Activated B cell treated with CpG ODN at 0.5 μM for 24 hours (primary cell): Measurements from ENCODE around the gene RIMS1. TPM values are rescaled to one million over a fixed set of nuclear protein-coding genes. Genes with fewer than 3 reads are reported as not detected.

ENCODE experiments used
- ATAC-seq: fragments of 200-7000 bp; cut with Tn5 transposase; one replicate; pipeline ENCODE4 v1.10.0; 2021; ENCODE audit warnings: low read depth, mild to moderate bottlenecking, moderate library complexity
- CTCF ChIA-PET: fragments of 350-600 bp; sonication (Branson Sonifier 250); formaldehyde crosslinking; loops from one replicate; lab custom pipeline; 2021; ENCODE audit warnings: antibody characterized with exemption; lab: Charles Lee
- POLR2A ChIA-PET: fragments of 350-600 bp; sonication (Branson Sonifier 250); formaldehyde crosslinking; loops from one replicate; lab custom pipeline; 2021; ENCODE audit warnings: antibody characterized with exemption; lab: Charles Lee
- DNase-seq: peaks from one replicate; pipeline ENCODE4 v3.0.0; 2022
- H3K27ac Mint-ChIP-seq: one replicate; pipeline ENCODE4 v1.8.0; 2020; ENCODE audit warnings: mixed read lengths
- H3K27me3 Mint-ChIP-seq: one replicate; pipeline ENCODE4 v1.8.0; 2021; ENCODE audit warnings: mixed read lengths
- H3K36me3 Mint-ChIP-seq: one replicate; pipeline ENCODE4 v1.8.0; 2021; ENCODE audit warnings: low read depth, mixed read lengths
- H3K4me1 Mint-ChIP-seq: one replicate; pipeline ENCODE4 v1.8.0; 2021; ENCODE audit warnings: mixed read lengths
- H3K4me3 Mint-ChIP-seq: one replicate; pipeline ENCODE4 v1.8.0; 2020; ENCODE audit warnings: mild to moderate bottlenecking, mixed read lengths
- H3K9me3 Mint-ChIP-seq: one replicate; pipeline ENCODE4 v1.8.0; 2020; ENCODE audit warnings: mixed read lengths
- intact Hi-C: fragments of 100-400 bp; cut with micrococcal nuclease; formaldehyde crosslinking; loops from one replicate; pipeline ENCODE4 v1.15.1; 2024
- total RNA-seq: library from RNA; stranded (reverse); gene quantifications from 2 replicates; pipeline ENCODE4 v1.2.3, GENCODE V29; 2022
- TF ChIP-seq, protein P1 (sequence below): fragments of 200-600 bp; IDR thresholded peaks from one replicate; pipeline ENCODE4 v1.8.0; 2022; ENCODE audit warnings: antibody characterized with exemption, mild to moderate bottlenecking

RIMS1 gene
- total RNA-seq, 1 donor from 2014 or later = not detected

DNA sequence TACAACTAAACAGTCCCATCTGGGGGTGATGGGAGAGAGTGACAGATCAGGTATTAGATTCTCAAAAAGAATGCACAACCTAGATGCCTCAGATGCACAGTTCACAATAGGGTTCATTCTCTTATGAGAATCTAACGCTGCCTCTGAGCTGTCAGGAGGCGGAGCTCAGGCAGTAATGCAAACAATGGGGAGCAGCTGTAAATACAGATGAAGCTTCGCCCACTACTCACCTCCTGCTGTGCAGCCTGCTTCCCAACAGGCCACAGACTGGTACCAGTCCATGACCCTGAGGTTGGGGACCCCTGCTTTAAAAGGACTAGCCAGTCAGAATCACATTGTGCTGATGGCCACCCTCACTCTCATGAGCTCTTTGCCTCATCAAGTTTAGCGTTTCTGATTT, 488.5 kb downstream of the RIMS1 start:
- TF ChIP-seq, protein P1, sequence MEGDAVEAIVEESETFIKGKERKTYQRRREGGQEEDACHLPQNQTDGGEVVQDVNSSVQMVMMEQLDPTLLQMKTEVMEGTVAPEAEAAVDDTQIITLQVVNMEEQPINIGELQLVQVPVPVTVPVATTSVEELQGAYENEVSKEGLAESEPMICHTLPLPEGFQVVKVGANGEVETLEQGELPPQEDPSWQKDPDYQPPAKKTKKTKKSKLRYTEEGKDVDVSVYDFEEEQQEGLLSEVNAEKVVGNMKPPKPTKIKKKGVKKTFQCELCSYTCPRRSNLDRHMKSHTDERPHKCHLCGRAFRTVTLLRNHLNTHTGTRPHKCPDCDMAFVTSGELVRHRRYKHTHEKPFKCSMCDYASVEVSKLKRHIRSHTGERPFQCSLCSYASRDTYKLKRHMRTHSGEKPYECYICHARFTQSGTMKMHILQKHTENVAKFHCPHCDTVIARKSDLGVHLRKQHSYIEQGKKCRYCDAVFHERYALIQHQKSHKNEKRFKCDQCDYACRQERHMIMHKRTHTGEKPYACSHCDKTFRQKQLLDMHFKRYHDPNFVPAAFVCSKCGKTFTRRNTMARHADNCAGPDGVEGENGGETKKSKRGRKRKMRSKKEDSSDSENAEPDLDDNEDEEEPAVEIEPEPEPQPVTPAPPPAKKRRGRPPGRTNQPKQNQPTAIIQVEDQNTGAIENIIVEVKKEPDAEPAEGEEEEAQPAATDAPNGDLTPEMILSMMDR = no peak
- Mint-ChIP-seq H3K27ac (no peak overlapping the region), H3K27me3 (no peaks in the 10 kb centered on the region), H3K4me3 (no peak overlapping the region), H3K36me3 (no peaks in the 10 kb centered on the region), H3K4me1 (peaks cover 12% of the 10 kb centered on the region), H3K9me3 (no peaks in the 10 kb centered on the region)
- ChIA-PET POLR2A (no interaction called here), CTCF (no interaction called here)
- no peak for DNase-seq
- ATAC-seq = no peak
- intact Hi-C loops = no loop called here

DNA sequence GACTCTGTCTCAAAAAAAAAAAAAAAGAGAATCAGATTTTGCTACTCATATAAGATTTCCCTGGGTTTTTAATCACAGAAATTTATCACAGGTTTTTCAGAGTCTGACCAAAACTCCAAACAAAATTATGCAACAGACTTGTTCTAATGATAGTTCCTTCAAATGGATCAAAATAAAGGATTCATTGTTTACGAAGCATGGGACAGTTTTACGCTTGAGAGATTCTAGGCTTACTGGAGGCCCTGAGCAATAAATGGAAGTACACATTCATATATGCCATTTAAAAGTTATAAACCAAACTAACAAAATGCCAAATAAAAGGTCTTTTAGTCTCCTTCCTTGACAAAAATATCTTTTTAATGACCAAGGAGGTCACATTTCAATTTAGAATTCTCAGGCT, 490.4 kb downstream of the RIMS1 start:
- peaks cover 2% of the 10 kb centered on the region for H3K9me3 Mint-ChIP-seq
- POLR2A ChIA-PET = no interaction called here
- DNase-seq (no peak), ATAC-seq (no peak)
- H3K4me3 Mint-ChIP-seq = no peak overlapping the region
- H3K36me3 Mint-ChIP-seq = no peaks in the 10 kb centered on the region
- TF ChIP-seq, protein P1 = no peak
- peaks cover 3% of the 10 kb centered on the region for H3K4me1 Mint-ChIP-seq
- intact Hi-C loops = no loop called here
- CTCF ChIA-PET = no interaction called here
- no peak overlapping the region for H3K27ac Mint-ChIP-seq
- no peaks in the 10 kb centered on the region for H3K27me3 Mint-ChIP-seq

DNA sequence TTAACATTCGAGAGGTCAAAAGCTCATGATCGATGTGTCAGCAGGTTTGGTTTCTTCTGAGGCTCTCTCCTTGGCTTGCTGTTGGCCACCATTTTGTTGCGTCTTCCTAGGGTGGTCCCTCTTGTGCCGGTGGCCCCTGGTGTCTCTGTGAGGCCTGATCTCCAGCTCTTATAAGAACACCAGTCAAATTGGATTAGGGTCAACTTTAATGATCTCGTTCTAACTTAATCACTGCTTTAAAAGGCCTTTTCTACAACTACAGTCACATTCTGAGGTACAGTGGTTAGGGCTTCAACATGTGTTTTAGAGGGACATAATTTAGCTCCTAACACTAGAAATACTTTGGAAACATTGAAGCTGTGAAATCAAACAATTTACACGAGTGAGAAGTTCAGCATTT, 494.7 kb downstream of the RIMS1 start:
- intact Hi-C loops = no loop called here
- ATAC-seq (no peak), DNase-seq (no peak)
- Mint-ChIP-seq H3K27ac (no peak overlapping the region), H3K4me1 (peaks cover 33% of the 10 kb centered on the region), H3K4me3 (no peak overlapping the region), H3K27me3 (no peaks in the 10 kb centered on the region), H3K36me3 (no peaks in the 10 kb centered on the region), H3K9me3 (peaks cover 3% of the 10 kb centered on the region)
- POLR2A ChIA-PET = no interaction called here
- CTCF ChIA-PET = interaction anchor here (1.2 to 1.4 kb wide), 2 partner anchors 31 to 242 kb away, joined by 3 to 7 read pairs; no protein-coding TSS in a partner anchor
- TF ChIP-seq, protein P1 = no peak

DNA sequence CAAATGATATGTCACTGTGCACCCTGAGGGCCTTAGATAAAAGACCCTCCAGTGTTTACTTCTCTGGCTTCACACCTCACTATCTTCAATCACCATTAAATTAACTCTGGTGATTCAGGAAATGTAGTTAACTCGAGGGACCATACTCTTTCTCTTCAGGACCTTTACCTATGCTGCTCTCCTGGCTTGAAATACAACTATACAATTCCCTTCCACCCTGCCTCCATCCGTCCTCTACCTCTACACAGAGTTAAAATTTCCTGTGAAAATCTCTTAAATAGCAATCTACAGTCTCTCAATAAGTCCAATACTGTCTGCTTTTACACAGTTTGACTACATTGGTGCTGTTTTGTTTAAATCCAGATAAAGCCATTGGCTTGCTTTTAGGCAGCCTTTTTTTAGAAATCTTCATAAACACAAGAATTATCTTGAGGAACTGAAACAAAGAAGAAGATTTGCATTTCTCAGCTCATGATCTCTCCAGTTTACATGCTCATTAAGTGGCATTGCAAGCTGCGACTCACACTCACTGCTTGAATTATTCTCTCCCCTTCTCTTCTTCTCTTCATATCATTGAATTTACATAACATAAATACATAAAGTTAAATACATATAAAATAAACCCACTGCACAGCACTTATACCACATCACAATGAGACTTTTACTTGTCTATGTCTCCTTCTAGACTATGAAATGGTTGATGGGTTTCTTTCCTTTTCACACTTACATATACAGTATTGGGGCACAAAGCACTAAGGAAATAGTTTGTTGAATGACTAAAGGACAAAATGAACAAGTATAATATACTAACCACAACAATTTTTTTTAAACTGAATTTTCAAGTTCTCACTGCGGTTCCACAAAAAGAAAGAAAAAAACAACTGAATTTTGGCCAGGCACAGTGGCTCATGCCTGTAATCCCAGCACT, 496.5 kb downstream of the RIMS1 start:
- Mint-ChIP-seq H3K4me3 (peak overlapping the region; percentile 65), H3K9me3 (peaks cover 7% of the 10 kb centered on the region), H3K27ac (peak overlapping the region; percentile 88), H3K27me3 (no peaks in the 10 kb centered on the region), H3K4me1 (peaks cover 35% of the 10 kb centered on the region), H3K36me3 (no peaks in the 10 kb centered on the region)
- TF ChIP-seq, protein P1 = no peak
- DNase-seq = no peak
- POLR2A ChIA-PET = interaction anchor here (0.7 to 1.1 kb wide), 3 partner anchors 29 to 1138 kb away, joined by 4 to 5 read pairs (median 4); no protein-coding TSS in a partner anchor
- CTCF ChIA-PET = interaction anchor here (0.7 kb wide), 1 partner anchor 29 kb away, joined by 3 read pairs; no protein-coding TSS in a partner anchor
- ATAC-seq = peak; percentile 88
- intact Hi-C loops = loop anchor here (2.0 kb wide), 2 partner anchors 30 to 1714 kb away; no protein-coding TSS in a partner anchor

DNA sequence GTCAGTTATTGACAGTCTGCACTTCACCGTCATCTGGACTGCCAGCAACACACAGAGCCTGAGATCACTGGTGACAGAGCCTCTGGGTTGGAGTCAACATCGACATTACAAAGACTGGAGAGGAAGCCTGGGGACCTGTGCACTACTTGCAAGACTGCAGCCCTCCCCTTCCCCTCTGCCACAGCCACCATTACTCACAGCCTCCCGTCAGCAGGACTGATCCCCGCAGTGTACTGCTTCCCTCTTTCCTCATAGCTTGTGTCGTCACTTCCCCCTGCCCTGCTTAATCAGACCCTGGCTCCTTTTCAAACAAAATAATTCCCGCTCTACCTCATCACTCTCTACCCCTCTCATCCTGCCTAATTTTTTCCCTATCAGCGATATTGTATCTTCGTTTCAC, 500.0 kb downstream of the RIMS1 start:
- TF ChIP-seq, protein P1 = no peak
- POLR2A ChIA-PET = interaction anchor here (0.7 kb wide), 1 partner anchor 211 kb away, joined by 4 read pairs; no protein-coding TSS in a partner anchor
- Mint-ChIP-seq H3K36me3 (no peaks in the 10 kb centered on the region), H3K4me1 (peaks cover 35% of the 10 kb centered on the region), H3K4me3 (peak overlapping the region; percentile 69), H3K27me3 (no peaks in the 10 kb centered on the region), H3K27ac (peak overlapping the region; percentile 76), H3K9me3 (peaks cover 7% of the 10 kb centered on the region)
- CTCF ChIA-PET = no interaction called here
- ATAC-seq (peak; percentile 56), DNase-seq (no peak)
- intact Hi-C loops = no loop called here
